A673 (cell line): ENCODE measurements around the gene OSGIN1. TPM values are rescaled to one million over a fixed set of nuclear protein-coding genes. Genes with fewer than 3 reads are reported as not detected.
"Not testable (repeated sequence)": the region's sequence is repeated elsewhere in the genome, so short reads cannot be mapped to it uniquely, and the experiment has no call there.

Source experiments
- BruUV-seq: library from RNA; stranded (reverse); fragments of 400-500 nt; replicated peaks from 2 replicates; lab custom pipeline; 2021; lab: Mats Ljungman, UMichigan
- CTCF ChIA-PET: fragments of 300-600 bp; sonication (Branson Sonifier 250); formaldehyde crosslinking; loops from one replicate; lab custom pipeline; 2022; ENCODE audit warnings: antibody characterized with exemption; lab: Charles Lee
- POLR2A ChIA-PET: fragments of 300-600 bp; sonication (Branson Sonifier 250); formaldehyde crosslinking; loops from one replicate; lab custom pipeline; 2022; ENCODE audit warnings: antibody characterized with exemption; ENCODE audit not compliant: low non-redundant PET; lab: Charles Lee
- DNase-seq: peaks from one replicate; pipeline ENCODE4 v3.0.0-alpha.2; 2015; ENCODE audit warnings: low spot score
- H3K27ac ChIP-seq: fragments of 200-600 bp; sonication (generic); 2 replicates; pipeline ENCODE4 v1.5.1; 2016; ENCODE audit warnings: mixed run types, low read depth, mild to moderate bottlenecking, mixed read lengths, antibody characterized with exemption, low read length; ENCODE audit not compliant: poor library complexity, severe bottlenecking
- H3K27me3 ChIP-seq: fragments of 200-600 bp; sonication (generic); replicated peaks from 2 replicates; pipeline ENCODE4 v1.6.1; 2017; ENCODE audit warnings: mixed run types, low read depth, mild to moderate bottlenecking, mixed read lengths, antibody characterized with exemption, low read length; ENCODE audit not compliant: insufficient read depth, poor library complexity
- H3K36me3 ChIP-seq: fragments of 200-600 bp; sonication (generic); 2 replicates; pipeline ENCODE4 v1.6.1; 2016; ENCODE audit warnings: mixed run types, mild to moderate bottlenecking, mixed read lengths, antibody characterized with exemption, low read length; ENCODE audit not compliant: insufficient read depth, poor library complexity, severe bottlenecking
- H3K4me1 ChIP-seq: fragments of 200-600 bp; sonication (generic); 2 replicates; pipeline ENCODE4 v1.6.1; 2017; ENCODE audit warnings: mixed run types, mild to moderate bottlenecking, mixed read lengths, antibody characterized with exemption, low read length; ENCODE audit not compliant: insufficient read depth, poor library complexity, severe bottlenecking
- H3K4me3 ChIP-seq: fragments of 200-600 bp; sonication (generic); 2 replicates; pipeline ENCODE4 v1.5.1; 2016; ENCODE audit warnings: low read depth, mixed run types, mild to moderate bottlenecking, mixed read lengths, low read length; ENCODE audit not compliant: poor library complexity, severe bottlenecking
- H3K9me3 ChIP-seq: fragments of 200-600 bp; sonication (generic); 2 replicates; pipeline ENCODE4 v1.6.1; 2016; ENCODE audit warnings: mixed run types, low read depth, mild to moderate bottlenecking, mixed read lengths, antibody characterized with exemption, low read length; ENCODE audit not compliant: poor library complexity, severe bottlenecking
- EZH2 ChIP-seq: fragments of 200-600 bp; sonication (generic); IDR thresholded peaks from 2 replicates; pipeline ENCODE4 v1.6.1; 2017; ENCODE audit warnings: borderline replicate concordance, low read depth, mild to moderate bottlenecking, mixed read lengths, antibody characterized with exemption, low read length; ENCODE audit not compliant: poor library complexity, severe bottlenecking
- intact Hi-C: fragments of 100-400 bp; cut with micrococcal nuclease; formaldehyde crosslinking; loops from one replicate; pipeline ENCODE4 v1.10.0; 2022; ENCODE audit not compliant: unreplicated experiment
- total RNA-seq: library from RNA; stranded (reverse); gene quantifications from 2 replicates; pipeline ENCODE4 v1.2.3, GENCODE V29; 2021
- TF ChIP-seq, protein P1 (sequence below): fragments of 300-800, 200-600 bp; sonication (generic); conservative IDR thresholded peaks from 2 replicates; pipeline ENCODE4 v1.5.1; 2017; ENCODE audit warnings: low read depth, mild to moderate bottlenecking, antibody characterized with exemption, low read length, moderate library complexity, mixed read lengths

OSGIN1 gene
- total RNA-seq, 1 experiment from 2014 or later: 2.4 TPM

- intact Hi-C loops: no loop called here
- no peak overlapping the region for H3K4me3 ChIP-seq
- H3K27ac ChIP-seq: no peak overlapping the region
- ChIA-PET CTCF (no interaction called here), POLR2A (no interaction called here)
- BruUV-seq: no TSS peak
- H3K27me3 ChIP-seq: no peaks in the 10 kb centered on the region
- peaks cover 18% of the 10 kb centered on the region for H3K4me1 ChIP-seq
- no peak for DNase-seq
- no peaks in the 10 kb centered on the region for H3K9me3 ChIP-seq
- no peaks in the 10 kb centered on the region for H3K36me3 ChIP-seq
- TF ChIP-seq EZH2: no peak
- TF ChIP-seq, protein P1, sequence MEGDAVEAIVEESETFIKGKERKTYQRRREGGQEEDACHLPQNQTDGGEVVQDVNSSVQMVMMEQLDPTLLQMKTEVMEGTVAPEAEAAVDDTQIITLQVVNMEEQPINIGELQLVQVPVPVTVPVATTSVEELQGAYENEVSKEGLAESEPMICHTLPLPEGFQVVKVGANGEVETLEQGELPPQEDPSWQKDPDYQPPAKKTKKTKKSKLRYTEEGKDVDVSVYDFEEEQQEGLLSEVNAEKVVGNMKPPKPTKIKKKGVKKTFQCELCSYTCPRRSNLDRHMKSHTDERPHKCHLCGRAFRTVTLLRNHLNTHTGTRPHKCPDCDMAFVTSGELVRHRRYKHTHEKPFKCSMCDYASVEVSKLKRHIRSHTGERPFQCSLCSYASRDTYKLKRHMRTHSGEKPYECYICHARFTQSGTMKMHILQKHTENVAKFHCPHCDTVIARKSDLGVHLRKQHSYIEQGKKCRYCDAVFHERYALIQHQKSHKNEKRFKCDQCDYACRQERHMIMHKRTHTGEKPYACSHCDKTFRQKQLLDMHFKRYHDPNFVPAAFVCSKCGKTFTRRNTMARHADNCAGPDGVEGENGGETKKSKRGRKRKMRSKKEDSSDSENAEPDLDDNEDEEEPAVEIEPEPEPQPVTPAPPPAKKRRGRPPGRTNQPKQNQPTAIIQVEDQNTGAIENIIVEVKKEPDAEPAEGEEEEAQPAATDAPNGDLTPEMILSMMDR: no peak
Measured at GRCh38 chr16:83948914-83949723, 3.9 kb upstream of the OSGIN1 start.

- peaks cover 22% of the 10 kb centered on the region for H3K4me1 ChIP-seq
- no peaks in the 10 kb centered on the region for H3K27me3 ChIP-seq
- intact Hi-C loops: loop anchor here (5.0 kb wide), 1 partner anchor 122 kb away; no protein-coding TSS in a partner anchor
- no TSS peak for BruUV-seq
- no peak for DNase-seq
- CTCF ChIA-PET: no interaction called here
- no peaks in the 10 kb centered on the region for H3K9me3 ChIP-seq
- no peaks in the 10 kb centered on the region for H3K36me3 ChIP-seq
- POLR2A ChIA-PET: no interaction called here
- H3K4me3 ChIP-seq: no peak overlapping the region
- TF ChIP-seq EZH2: no peak
- TF ChIP-seq, protein P1: no peak
- no peak overlapping the region for H3K27ac ChIP-seq
Measured at GRCh38 chr16:83949724-83950001, 3.4 kb upstream of the OSGIN1 start.

GRCh38 chr16:83950862-83951399 is 2.1 kb upstream of the OSGIN1 start:
- CTCF ChIA-PET, H3K36me3 ChIP-seq, H3K27ac ChIP-seq, H3K9me3 ChIP-seq, DNase-seq, H3K4me3 ChIP-seq, POLR2A ChIA-PET, BruUV-seq, H3K27me3 ChIP-seq: not testable (repeated sequence)
- intact Hi-C loops: loop anchor here (5.0 kb wide), 1 partner anchor 124 kb away; no protein-coding TSS in a partner anchor
- H3K4me1 ChIP-seq: peaks cover 22% of the 10 kb centered on the region

- Histone ChIP-seq H3K27me3 (no peaks in the 10 kb centered on the region), H3K4me1 (peaks cover 22% of the 10 kb centered on the region), H3K27ac (no peak overlapping the region), H3K36me3 (no peaks in the 10 kb centered on the region), H3K4me3 (no peak overlapping the region), H3K9me3 (no peaks in the 10 kb centered on the region)
- intact Hi-C loops: loop anchor here (5.0 kb wide), 1 partner anchor 124 kb away; no protein-coding TSS in a partner anchor
- BruUV-seq: no TSS peak
- TF ChIP-seq, protein P1: no peak
- no peak for TF ChIP-seq EZH2
- no peak for DNase-seq
- ChIA-PET CTCF (no interaction called here), POLR2A (no interaction called here)
Measured at GRCh38 chr16:83951544-83951943, 1.5 kb upstream of the OSGIN1 start.
